Lung (tissue), 12 donors: ENCODE data around the gene FBN1. TPM values are rescaled to one million over a fixed set of nuclear protein-coding genes. Genes with fewer than 3 reads are reported as not detected.

ENCODE experiments used
- ATAC-seq: fragments of 200-7000 bp; cut with Tn5 transposase; one replicate; pipeline ENCODE4 v1.9.1; 2020; ENCODE audit warnings: moderate number of reproducible peaks; ENCODE audit not compliant: insufficient read depth, low FRiP score
- DNase-seq, 3 donors: peaks; one replicate each; pipeline ENCODE4 v3.0.0-alpha.2; 2013 to 2017
- H3K27ac ChIP-seq, 2 donors: one replicate each; pipeline ENCODE4 v1.5.1; 2013; ENCODE audit warnings: mild to moderate bottlenecking in 2 of 2, moderate library complexity in 2 of 2, control low read depth in 1 of 2, inconsistent platforms in 1 of 2, low read depth in 1 of 2, low read length in 1 of 2
- H3K27me3 ChIP-seq, 3 donors: one replicate each; pipeline ENCODE4 v1.5.1; 2013; ENCODE audit warnings: low read length in 2 of 3; ENCODE audit not compliant: control insufficient read depth in 3 of 3, insufficient read depth in 3 of 3
- H3K36me3 ChIP-seq, 4 donors: one replicate each; pipeline ENCODE4 v1.5.1; 2013; ENCODE audit warnings: low read length in 4 of 4, mild to moderate bottlenecking in 1 of 4, moderate library complexity in 1 of 4; ENCODE audit not compliant: control insufficient read depth in 4 of 4, insufficient read depth in 4 of 4
- H3K4me1 ChIP-seq, 5 donors: one replicate each; pipeline ENCODE4 v1.5.1; 2013; ENCODE audit warnings: low read length in 5 of 5, mild to moderate bottlenecking in 2 of 5, moderate library complexity in 1 of 5; ENCODE audit not compliant: control insufficient read depth in 5 of 5, insufficient read depth in 5 of 5
- H3K4me3 ChIP-seq: one replicate; pipeline ENCODE4 v1.5.1; 2013; ENCODE audit warnings: mild to moderate bottlenecking, control low read depth, moderate library complexity
- H3K9ac ChIP-seq, 2 donors: one replicate each; pipeline ENCODE4 v1.5.1; 2013; ENCODE audit warnings: low read length in 2 of 2, control low read depth in 1 of 2; ENCODE audit not compliant: insufficient read depth in 1 of 2
- H3K9me3 ChIP-seq, 4 donors: one replicate each; pipeline ENCODE4 v1.5.1; 2013; ENCODE audit warnings: low read length in 3 of 4, mild to moderate bottlenecking in 1 of 4, moderate library complexity in 1 of 4; ENCODE audit not compliant: control insufficient read depth in 4 of 4, insufficient read depth in 3 of 4
- CTCF ChIP-seq: IDR thresholded peaks from 2 replicates; pipeline ENCODE4 v1.5.1; 2012; ENCODE audit warnings: mild to moderate bottlenecking; ENCODE audit errors: control extremely low read depth, extremely low read depth
- WGBS, 2 donors: extraction: QIAGEN DNeasy Blood & Tissue Kit; methylation state at CpG; one replicate each; pipeline ENCODE4 v1.1.7; 2013; 5-methylcytosine and 5-hydroxymethylcytosine counted together
- polyA plus RNA-seq, 2 donors: library from polyadenylated mRNA; stranded (reverse); fragments of 200-250 nt; gene quantifications; one replicate each; pipeline ENCODE4 v1.2.1, GENCODE V29; 2013
- total RNA-seq, 2 donors: library from RNA; depleted of rRNA in 1 of 2; stranded (reverse); fragments of >200 nt in 1 of 2; gene quantifications; one replicate each; pipeline ENCODE4 v1.2.1, GENCODE V29; 2014 to 2021
- donor health status: control.
- donor health status: control.
- donor health status: Bipolar disorder and iron deficiency.
- donor health status: healthy.
- donor health status: DM: yes; HTN: yes; CAD: no.

The FBN1 gene
- total and polyA plus RNA-seq, 4 donors, result 6.0 to 170 (median 60.8) TPM

GRCh38 chr15:48471073-48471472, 174.4 kb downstream of the FBN1 start:
- no peaks in the 10 kb centered on the region for H3K27me3 ChIP-seq
- H3K9me3 ChIP-seq, result no peaks in the 10 kb centered on the region
- no peak for TF ChIP-seq CTCF
- no peak overlapping the region for H3K27ac ChIP-seq
- no peak overlapping the region for H3K9ac ChIP-seq
- H3K4me3 ChIP-seq, result no peak overlapping the region
- no peak for DNase-seq
- no peak for ATAC-seq
- H3K36me3 ChIP-seq, result peaks cover 2 to 36% (median 21%) of the 10 kb centered on the region in 4 donors
- 88 to 96% methylated on average over 5 of the region's 5 CpGs for WGBS, 2 donors
- no peaks in the 10 kb centered on the region for H3K4me1 ChIP-seq

GRCh38 chr15:48470096-48470495, 175.4 kb downstream of the FBN1 start:
- Histone ChIP-seq H3K4me3 (no peak overlapping the region), H3K27me3 (no peaks in the 10 kb centered on the region), H3K9me3 (no peaks in the 10 kb centered on the region), H3K27ac (no peak overlapping the region), H3K9ac (no peak overlapping the region), H3K36me3 (peaks cover 2 to 41% (median 21%) of the 10 kb centered on the region in 4 donors), H3K4me1 (no peaks in the 10 kb centered on the region)
- DNase-seq (no peak), ATAC-seq (no peak)
- TF ChIP-seq CTCF, result no peak
- 80 to 81% methylated on average over 4 of the region's 4 CpGs for WGBS, 2 donors

- ATAC-seq (no peak), DNase-seq (no peak)
- Histone ChIP-seq H3K9me3 (no peaks in the 10 kb centered on the region), H3K36me3 (peaks cover 2 to 42% (median 24%) of the 10 kb centered on the region in 4 donors), H3K4me3 (no peak overlapping the region), H3K4me1 (no peaks in the 10 kb centered on the region), H3K27ac (no peak overlapping the region), H3K27me3 (no peaks in the 10 kb centered on the region), H3K9ac (no peak overlapping the region)
- 85 to 93% methylated on average over 5 of the region's 5 CpGs for WGBS, 2 donors
- no peak for TF ChIP-seq CTCF
Observed at GRCh38 chr15:48469681-48470080, 175.8 kb downstream of the FBN1 start.

GRCh38 chr15:48469271-48469670, 176.2 kb downstream of the FBN1 start:
- no peaks in the 10 kb centered on the region for H3K9me3 ChIP-seq
- H3K9ac ChIP-seq, result no peak overlapping the region
- WGBS, 2 donors, result 90 to 92% methylated on average over 6 of the region's 6 CpGs
- ATAC-seq (no peak), DNase-seq (no peak)
- TF ChIP-seq CTCF, result no peak
- H3K27me3 ChIP-seq, result no peaks in the 10 kb centered on the region
- H3K27ac ChIP-seq, result no peak overlapping the region
- no peak overlapping the region for H3K4me3 ChIP-seq
- no peaks in the 10 kb centered on the region for H3K4me1 ChIP-seq
- H3K36me3 ChIP-seq, result peaks cover 2 to 45% (median 26%) of the 10 kb centered on the region in 4 donors
